ENCODE results near the gene IDH3G. TPM values are rescaled to one million over a fixed set of nuclear protein-coding genes. Genes with fewer than 3 reads are reported as not detected.

Gene IDH3G
- total RNA-seq, result 10 to 100 TPM; 62.5 to 74.1 TPM

DNA sequence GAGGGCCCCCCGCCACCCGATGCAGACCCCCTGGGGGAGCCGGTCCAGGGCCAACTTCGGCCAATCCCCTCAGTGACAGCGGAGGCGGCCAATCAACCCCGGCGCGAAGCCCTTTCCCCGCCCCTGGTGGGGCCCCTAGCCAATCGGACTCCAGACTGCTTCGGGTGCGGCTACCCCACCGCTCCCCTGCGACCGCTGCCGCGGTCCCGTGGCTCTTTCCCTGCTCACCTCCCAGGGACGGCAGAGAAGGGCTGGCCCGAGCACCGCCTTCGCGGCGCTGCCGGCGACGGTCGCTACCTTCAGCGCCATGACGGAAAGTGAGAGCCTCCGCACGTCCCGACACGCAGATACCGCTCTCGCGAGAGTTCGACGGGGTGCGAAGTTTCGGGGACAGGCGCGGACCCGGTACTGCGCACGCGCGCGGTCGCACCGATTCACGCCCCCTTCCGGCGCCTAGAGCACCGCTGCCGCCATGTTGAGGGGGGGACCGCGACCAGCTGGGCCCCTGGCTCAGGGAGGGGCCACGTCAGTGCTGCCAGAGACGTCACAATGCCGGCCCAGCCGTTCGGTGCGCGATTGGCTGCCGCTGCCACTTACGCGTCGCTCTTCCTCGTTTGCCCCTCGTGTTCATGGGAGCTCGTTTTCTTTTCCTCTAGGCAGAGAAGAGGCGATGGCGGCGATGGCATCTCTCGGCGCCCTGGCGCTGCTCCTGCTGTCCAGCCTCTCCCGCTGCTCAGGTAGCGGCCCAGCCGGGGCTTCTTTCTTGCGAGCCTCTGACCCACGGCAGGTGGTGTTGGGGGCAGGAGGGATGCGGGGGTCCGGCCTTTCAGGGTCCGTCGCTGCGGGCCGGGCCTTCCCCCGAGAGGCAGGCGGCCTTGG, at the start of gene IDH3G, which contains the start of gene SSR4:
Gene IDH3G (minus strand): TSS at position 358 of the 879 bp plus-strand sequence. CDS start 49 bp downstream, at position 309.
Gene SSR4 (plus strand): TSS at position 651 of the 879 bp plus-strand sequence. CDS start 20 bp downstream, at position 671.
- Mint-ChIP-seq H3K4me1 (ENCODE audit: low read depth in 2 of 2) (peaks cover 14 to 24% of the 10 kb centered on the region in 2 donors), H3K4me3 (peak within 1 kb of the TSS; percentile 92), H3K27ac (peak within 1 kb of the TSS; percentile 88 to 89)

DNA sequence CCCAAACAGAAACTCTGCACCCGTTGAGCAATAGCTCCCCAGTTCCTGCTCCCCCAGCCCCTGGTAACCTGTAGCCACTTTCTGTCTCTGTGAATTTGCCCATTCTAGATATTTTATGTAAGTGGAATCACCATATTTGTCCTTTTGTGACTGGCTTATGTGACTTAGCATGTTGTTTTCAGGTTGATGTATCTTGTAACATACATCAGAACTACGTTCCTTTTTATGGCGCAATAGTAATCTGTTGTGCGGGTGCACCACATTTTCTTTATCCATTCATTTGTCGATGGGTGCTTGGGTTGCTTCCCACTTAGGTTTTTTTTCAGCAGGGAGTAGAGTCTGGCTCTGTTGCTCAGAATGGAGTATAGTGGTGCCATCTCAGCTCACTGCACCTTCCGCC, 42.7 kb upstream of the IDH3G start:
- Mint-ChIP-seq H3K4me1 (ENCODE audit: low read depth in 2 of 2) (peaks cover 0 to 3% of the 10 kb centered on the region in 2 donors), H3K36me3 (no peaks in the 10 kb centered on the region), H3K27ac (no peak overlapping the region), H3K4me3 (no peak overlapping the region), H3K9me3 (no peaks in the 10 kb centered on the region), H3K27me3 (peaks cover 0 to 12% of the 10 kb centered on the region in 2 donors)
- ATAC-seq (no peak), DNase-seq (ENCODE audit: low spot score) (no peak)

More for the DNA sequence above, at the start of gene IDH3G, which contains the start of gene SSR4:
- Mint-ChIP-seq H3K27me3 (no peaks in the 10 kb centered on the region), H3K36me3 (no peaks in the 10 kb centered on the region), H3K9me3 (no peaks in the 10 kb centered on the region)
- DNase-seq (ENCODE audit: low spot score) (peak; percentile 95), ATAC-seq (peak; percentile 96)

DNA sequence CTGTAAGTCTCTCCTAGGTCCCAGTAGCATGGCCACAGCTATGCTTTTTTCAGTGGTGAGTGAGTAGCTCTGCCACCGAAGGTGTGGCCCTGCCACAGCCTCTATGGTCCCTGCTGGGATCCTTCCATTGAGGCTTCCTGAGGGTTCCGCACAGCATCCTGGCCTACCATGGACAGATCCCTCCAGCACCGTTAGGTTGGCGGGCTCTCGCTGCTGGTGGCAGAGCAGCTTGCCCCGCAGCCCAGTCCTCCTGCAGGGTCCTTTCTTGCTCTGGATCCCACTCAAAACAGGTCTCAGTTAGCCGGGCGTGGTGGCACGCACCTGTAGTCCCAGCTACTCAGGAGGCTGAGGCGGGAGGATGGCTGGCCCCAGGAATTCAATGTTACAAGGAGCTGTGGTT, 38.6 kb upstream of the IDH3G start:
- no peaks in the 10 kb centered on the region for H3K9me3 Mint-ChIP-seq
- DNase-seq (ENCODE audit: low spot score) (no peak), ATAC-seq (peak in 1 of 2 donors; percentile 13)
- peaks cover under 1 to 7% of the 10 kb centered on the region in 2 donors for H3K4me1 Mint-ChIP-seq (ENCODE audit: low read depth in 2 of 2)
- no peak overlapping the region for H3K27ac Mint-ChIP-seq
- H3K4me3 Mint-ChIP-seq, result no peak overlapping the region
- H3K36me3 Mint-ChIP-seq, result no peaks in the 10 kb centered on the region
- peaks cover 0 to 8% of the 10 kb centered on the region in 2 donors for H3K27me3 Mint-ChIP-seq

DNA sequence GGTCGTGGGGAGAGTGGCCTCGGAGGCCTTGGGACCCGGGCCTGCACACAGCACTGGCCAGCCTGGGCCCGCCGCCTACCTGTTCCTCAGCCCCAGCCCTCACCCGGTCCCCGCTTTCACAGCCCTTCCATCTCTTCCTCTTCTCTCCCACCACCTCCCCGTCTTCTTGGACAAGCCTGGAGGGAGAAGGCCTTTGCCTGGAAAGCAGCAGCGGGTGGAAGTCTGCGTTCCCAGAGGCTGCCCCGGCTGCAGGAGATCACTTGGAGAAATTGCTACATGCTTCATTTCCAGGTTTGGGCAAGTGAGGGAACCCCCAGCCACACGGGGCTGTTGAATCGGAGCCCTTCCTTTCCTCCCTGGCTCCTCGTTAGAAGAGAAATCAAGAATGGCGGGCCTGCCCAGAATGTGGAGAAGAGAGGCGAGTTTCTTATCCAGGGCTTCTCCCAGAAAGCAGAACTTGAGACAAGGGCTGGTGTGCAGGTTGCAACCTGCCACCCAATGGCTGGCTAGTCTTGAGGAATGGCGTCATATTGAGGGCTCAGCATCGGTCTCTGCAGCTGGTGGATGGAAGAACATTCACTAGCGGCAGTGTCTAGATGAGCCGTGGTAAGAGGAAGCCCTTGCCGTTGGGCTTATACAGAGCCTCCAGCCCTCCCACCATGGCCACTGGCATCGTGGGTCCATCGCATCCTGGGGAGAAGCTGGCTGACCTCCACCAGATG, 37.4 kb upstream of the IDH3G start:
- peaks cover 11 to 14% of the 10 kb centered on the region in 2 donors for H3K4me1 Mint-ChIP-seq (ENCODE audit: low read depth in 2 of 2)
- no peak for ATAC-seq
- no peak overlapping the region for H3K4me3 Mint-ChIP-seq
- no peaks in the 10 kb centered on the region for H3K9me3 Mint-ChIP-seq
- H3K36me3 Mint-ChIP-seq, result no peaks in the 10 kb centered on the region
- no peak overlapping the region for H3K27ac Mint-ChIP-seq
- no peak for DNase-seq (ENCODE audit: low spot score)
- peaks cover 0 to 12% of the 10 kb centered on the region in 2 donors for H3K27me3 Mint-ChIP-seq

DNA sequence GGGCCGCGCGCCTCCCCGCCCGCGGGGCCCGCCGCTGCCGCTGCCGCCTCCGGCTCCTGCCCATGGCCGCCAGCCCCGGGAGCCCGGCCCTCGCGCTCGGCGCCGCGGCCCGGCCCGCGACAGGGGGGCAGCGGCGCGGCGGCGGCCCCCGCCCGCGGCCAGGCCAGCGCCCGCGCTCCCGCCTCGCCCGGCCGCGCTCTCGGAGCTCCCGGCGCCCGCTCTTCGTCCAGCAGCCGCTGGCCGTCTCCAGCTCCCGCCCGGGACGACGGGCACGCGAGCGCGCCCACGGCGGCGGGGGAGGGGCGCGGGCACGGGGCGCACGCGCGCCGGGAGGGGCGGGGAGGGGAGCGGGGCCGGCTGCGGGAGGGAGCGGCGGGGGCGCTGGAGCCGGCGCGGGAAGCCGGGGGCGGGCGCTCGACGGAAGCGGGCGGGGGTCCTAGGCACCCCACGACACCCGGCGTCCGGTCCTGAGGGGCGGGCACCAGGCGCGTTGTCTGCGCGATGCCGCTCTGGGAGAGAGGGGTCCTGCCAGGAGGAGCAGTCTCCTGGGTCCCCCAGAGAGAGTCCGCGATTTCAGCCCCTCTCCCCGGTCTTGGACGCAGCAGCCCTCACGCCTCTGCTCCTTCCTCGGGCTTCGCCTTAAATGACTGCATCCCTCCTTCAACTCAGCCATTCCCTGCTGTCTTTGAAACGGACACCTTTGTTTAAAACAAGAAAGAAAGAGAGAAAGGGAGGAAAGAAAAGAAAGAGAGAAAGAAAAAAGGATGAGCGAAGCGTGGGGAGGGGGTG, 36.7 kb upstream of the IDH3G start:
- H3K4me3 Mint-ChIP-seq, result no peak overlapping the region
- no peaks in the 10 kb centered on the region for H3K36me3 Mint-ChIP-seq
- DNase-seq (ENCODE audit: low spot score) (no peak), ATAC-seq (peak; percentile 43 to 51)
- H3K27ac Mint-ChIP-seq, result no peak overlapping the region
- H3K9me3 Mint-ChIP-seq, result no peaks in the 10 kb centered on the region
- peaks cover 0 to 12% of the 10 kb centered on the region in 2 donors for H3K27me3 Mint-ChIP-seq
- peaks cover 11 to 14% of the 10 kb centered on the region in 2 donors for H3K4me1 Mint-ChIP-seq (ENCODE audit: low read depth in 2 of 2)

DNA sequence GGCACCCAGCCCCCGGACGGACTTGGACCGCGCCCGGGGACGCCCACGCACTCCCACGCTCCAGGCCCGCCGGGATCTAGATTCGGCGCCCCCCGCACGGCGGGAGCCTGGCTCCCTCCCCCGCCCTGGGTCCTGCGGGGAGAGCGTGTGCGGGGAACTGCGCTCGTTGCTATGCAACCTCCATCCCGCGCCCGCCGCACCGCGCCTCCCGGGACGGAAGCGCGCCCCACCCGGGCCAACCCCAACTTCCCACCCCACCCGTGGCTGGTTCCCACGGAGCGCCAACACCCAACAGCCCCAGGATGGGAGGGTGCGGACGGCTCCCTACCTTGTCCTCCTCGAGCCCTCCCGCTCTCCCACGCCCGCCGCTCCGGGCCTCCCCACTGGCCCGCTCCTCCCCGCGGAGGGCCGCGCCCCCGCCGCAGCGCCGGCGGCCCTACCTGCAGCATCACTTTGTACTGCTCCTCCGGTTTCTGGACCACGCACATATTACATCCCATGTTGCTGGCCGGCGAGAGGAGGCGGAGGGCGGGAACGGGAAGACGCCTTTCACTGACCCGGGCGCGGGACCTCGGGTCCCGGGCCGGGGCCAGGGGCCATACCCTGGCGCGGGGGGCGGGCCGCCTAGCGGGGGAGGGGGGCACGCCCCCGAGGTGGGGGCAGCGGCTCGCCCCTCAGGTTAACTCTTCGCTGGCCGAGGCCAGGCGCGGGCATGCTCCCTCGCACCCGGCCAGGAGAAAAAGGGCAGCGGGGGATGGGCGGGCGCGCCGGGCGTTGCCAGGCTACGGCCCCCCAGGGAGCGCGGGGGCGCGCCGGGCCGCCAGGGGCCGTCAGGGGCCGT, 35.8 kb upstream of the IDH3G start, which contains the start of gene PDZD4:
Gene PDZD4 (minus strand): TSS at position 746 of the 841 bp plus-strand sequence. CDS start 246 bp downstream, at position 500.
- Mint-ChIP-seq H3K4me3 (peak within 1 kb of the TSS; percentile 69), H3K36me3 (no peaks in the 10 kb centered on the region), H3K4me1 (ENCODE audit: low read depth in 2 of 2) (peaks cover 15 to 19% of the 10 kb centered on the region in 2 donors), H3K27ac (no peak within 1 kb of the TSS), H3K9me3 (no peaks in the 10 kb centered on the region), H3K27me3 (peaks cover 0 to 12% of the 10 kb centered on the region in 2 donors)
- DNase-seq (ENCODE audit: low spot score) (no peak), ATAC-seq (peak; percentile 25 to 51)

DNA sequence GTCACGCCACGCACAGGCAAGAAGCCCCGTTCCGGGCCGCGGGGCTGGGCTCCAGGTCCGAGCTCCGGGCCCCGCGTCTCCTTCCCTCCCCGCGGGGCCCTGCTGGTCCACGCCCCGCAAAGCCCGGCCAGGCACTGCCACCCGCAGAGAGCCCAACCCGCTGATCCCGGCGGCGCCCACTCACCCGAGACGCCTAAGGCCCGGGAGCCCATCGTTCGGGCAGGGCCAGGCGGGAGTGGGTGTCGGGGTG, 35.3 kb upstream of the IDH3G start:
- DNase-seq (ENCODE audit: low spot score), result no peak
- Mint-ChIP-seq H3K27me3 (peaks cover 0 to 9% of the 10 kb centered on the region in 2 donors), H3K27ac (no peak overlapping the region), H3K4me1 (ENCODE audit: low read depth in 2 of 2) (peaks cover 15 to 19% of the 10 kb centered on the region in 2 donors), H3K36me3 (no peaks in the 10 kb centered on the region), H3K4me3 (peak overlapping the region; percentile 69), H3K9me3 (no peaks in the 10 kb centered on the region)
- ATAC-seq, result no peak

DNA sequence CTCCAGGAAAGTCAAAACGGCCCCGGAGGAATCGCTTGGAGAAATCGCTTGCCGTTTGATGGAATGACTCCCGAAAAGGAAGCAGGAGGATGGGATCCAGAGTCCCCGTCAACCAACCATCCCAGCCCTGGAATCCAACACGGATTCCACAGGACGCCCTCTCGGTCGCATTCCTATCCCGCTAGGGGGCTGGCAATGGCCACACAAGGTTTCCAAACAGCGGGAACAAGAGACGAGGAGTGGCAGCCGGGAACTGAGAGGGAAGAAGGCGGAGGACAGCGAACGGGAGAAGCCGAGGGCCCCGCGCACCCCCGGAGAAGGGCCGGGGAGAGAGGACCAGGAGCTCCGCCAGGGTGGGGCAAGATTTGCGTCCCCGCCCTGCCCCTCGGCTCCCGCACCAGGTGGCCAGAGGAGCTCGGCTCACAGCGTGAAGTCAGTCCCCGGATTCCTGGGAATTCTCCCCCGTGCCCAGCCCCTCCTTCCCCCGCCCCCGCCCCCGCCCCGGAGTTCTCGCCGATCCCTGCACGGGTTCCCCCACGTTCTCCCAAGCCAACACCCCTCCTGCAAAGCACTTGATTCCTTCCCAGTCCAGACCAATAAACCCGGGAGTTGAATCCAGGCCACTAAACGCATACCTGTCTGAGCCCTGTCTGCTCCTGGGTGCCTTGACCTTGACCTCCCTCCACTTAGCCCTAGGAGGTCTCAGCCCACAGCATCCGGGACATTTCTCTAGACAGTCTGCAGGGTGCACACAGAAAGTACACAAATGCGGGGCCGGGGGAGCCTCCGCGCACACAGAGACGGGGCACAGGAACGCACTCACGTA, 34.8 kb upstream of the IDH3G start:
- peaks cover 0 to 9% of the 10 kb centered on the region in 2 donors for H3K27me3 Mint-ChIP-seq
- DNase-seq (ENCODE audit: low spot score) (no peak), ATAC-seq (peak in 1 of 2 donors; percentile 40)
- no peak overlapping the region for H3K27ac Mint-ChIP-seq
- peak overlapping the region; percentile 69 for H3K4me3 Mint-ChIP-seq
- peaks cover 15 to 23% of the 10 kb centered on the region in 2 donors for H3K4me1 Mint-ChIP-seq (ENCODE audit: low read depth in 2 of 2)
- H3K36me3 Mint-ChIP-seq, result no peaks in the 10 kb centered on the region
- H3K9me3 Mint-ChIP-seq, result no peaks in the 10 kb centered on the region

DNA sequence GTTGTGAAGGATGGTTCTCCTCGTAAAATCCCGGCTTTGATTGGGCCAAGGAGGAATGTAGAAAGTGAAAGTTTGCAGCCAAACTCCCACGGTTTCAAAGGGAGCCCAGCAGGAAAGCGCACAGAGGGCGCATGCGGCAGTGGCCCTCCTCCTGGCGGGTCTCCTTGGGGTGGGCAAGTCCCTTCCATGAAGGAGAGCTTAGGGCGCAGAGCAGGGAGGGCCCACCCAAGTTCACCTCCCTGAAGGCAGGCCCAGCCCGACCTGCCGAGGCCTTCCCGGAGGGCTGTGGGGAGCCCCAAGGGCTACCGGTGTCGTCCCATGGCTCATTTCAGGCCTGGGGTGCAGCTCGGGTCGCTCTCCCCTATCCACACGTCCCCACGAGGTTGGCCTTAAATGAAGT, 34.1 kb upstream of the IDH3G start:
- Mint-ChIP-seq H3K4me3 (peak overlapping the region; percentile 12), H3K27ac (no peak overlapping the region), H3K27me3 (peaks cover 0 to 9% of the 10 kb centered on the region in 2 donors), H3K4me1 (ENCODE audit: low read depth in 2 of 2) (peaks cover 15 to 27% of the 10 kb centered on the region in 2 donors), H3K9me3 (no peaks in the 10 kb centered on the region), H3K36me3 (no peaks in the 10 kb centered on the region)
- no peak for ATAC-seq
- DNase-seq (ENCODE audit: low spot score), result no peak

DNA sequence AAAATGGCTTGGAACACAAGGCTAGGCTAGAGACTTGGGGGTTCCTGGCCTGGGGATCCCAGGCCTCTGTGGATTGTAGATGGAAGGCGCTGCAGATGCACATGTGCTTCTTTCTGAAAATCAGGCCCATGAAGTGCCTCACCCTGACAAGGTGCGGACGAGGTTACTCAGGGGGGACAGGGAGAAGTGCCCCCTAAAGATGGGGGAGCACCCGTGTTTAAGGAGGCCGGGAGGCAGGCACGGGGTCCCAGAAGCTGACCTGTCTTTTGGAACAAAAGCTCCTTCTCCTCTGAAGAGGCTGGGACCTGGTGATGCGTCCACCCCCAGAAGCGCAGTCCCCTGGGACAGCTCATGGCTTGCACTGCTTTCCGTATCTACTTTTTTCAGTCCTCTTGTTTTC, 33.7 kb upstream of the IDH3G start:
- DNase-seq (ENCODE audit: low spot score) (no peak), ATAC-seq (no peak)
- Mint-ChIP-seq H3K27me3 (peaks cover 0 to 9% of the 10 kb centered on the region in 2 donors), H3K4me1 (ENCODE audit: low read depth in 2 of 2) (peaks cover 15 to 27% of the 10 kb centered on the region in 2 donors), H3K36me3 (no peaks in the 10 kb centered on the region), H3K9me3 (no peaks in the 10 kb centered on the region), H3K4me3 (peak overlapping the region; percentile 12), H3K27ac (peak overlapping the region; percentile 12 to 16)

DNA sequence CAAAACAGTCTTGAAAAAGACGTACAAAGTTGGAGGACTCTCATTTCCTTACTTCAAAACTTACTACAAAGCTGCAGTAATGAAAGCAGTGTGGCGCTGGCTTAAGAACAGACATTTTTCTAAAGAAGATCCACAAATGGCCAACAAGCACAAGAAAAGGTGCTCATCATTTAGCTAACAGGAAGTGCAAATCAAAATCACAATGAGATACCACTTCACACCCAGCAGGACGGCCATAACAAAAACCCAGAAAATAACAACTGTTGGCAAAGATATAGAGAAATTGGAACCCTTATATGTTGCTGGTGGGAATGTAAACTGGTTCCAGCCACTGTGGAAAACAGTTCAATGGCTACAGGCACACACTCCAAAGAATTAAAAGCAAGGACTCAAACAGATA, 32.8 kb upstream of the IDH3G start:
- peaks cover 0 to 6% of the 10 kb centered on the region in 2 donors for H3K27me3 Mint-ChIP-seq
- ATAC-seq, result no peak

DNA sequence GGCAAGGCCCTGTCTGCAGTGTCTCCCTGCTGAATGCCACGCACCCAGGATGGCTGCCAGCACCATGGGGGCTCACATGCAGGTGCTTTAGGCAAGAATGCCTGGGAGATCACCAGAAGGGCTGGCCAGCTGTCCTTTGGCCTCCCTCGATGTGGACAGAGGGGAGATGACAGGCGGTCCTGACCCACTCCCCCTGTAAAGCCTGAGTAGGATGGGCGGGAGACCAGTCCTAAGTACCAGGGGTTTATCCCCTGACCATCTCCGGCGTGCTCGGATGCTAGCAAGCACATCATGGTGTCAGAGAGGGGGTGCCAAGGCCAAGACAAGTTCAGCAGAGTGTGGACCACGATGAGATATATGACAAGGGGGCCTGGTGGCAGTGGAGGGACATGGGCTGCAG, 30.9 kb upstream of the IDH3G start:
- Mint-ChIP-seq H3K4me1 (ENCODE audit: low read depth in 2 of 2) (peaks cover 28 to 44% of the 10 kb centered on the region in 2 donors), H3K9me3 (no peaks in the 10 kb centered on the region), H3K27me3 (peaks cover 0 to 5% of the 10 kb centered on the region in 2 donors), H3K4me3 (no peak overlapping the region), H3K27ac (no peak overlapping the region), H3K36me3 (no peaks in the 10 kb centered on the region)
- DNase-seq (ENCODE audit: low spot score) (no peak), ATAC-seq (no peak)

More for the DNA sequence above, 32.8 kb upstream of the IDH3G start:
- H3K9me3 Mint-ChIP-seq, result no peaks in the 10 kb centered on the region
- DNase-seq (ENCODE audit: low spot score), result no peak
- H3K4me3 Mint-ChIP-seq, result peak overlapping the region; percentile 11
- H3K27ac Mint-ChIP-seq, result peak overlapping the region; percentile 12 to 16
- H3K4me1 Mint-ChIP-seq (ENCODE audit: low read depth in 2 of 2), result peaks cover 23 to 32% of the 10 kb centered on the region in 2 donors
- no peaks in the 10 kb centered on the region for H3K36me3 Mint-ChIP-seq

All from natural killer cell treated with Interleukin-12 subunit alpha and Interleukin-12 subunit beta and Interleukin-15 and Interleukin-18, amount 100 ng/mL, for 72 hours (primary cell).